Activated T-helper 9 cell treated with anti-CD3 and anti-CD28 coated beads, Interleukin-2, amount 50 U/mL, for 16 hours (primary cell): Measurements from ENCODE around the gene MMP19.
"Not testable (repeated sequence)": the region's sequence is repeated elsewhere in the genome, so short reads cannot be mapped to it uniquely, and the experiment has no call there.

Experiments used
- DNase-seq: peaks from one replicate; pipeline ENCODE4 v3.0.0-alpha.2; 2020; ENCODE audit warnings: low read depth

MMP19 gene

GRCh38 chr12:55843431-55843830, 695 bp upstream of the MMP19 start:
- no peak for DNase-seq

GRCh38 chr12:55840581-55841351, 2.0 kb downstream of the MMP19 start:
- no peak for DNase-seq

GRCh38 chr12:55839345-55840140, 3.2 kb downstream of the MMP19 start:
- no peak for DNase-seq

- no peak for DNase-seq
Observed at GRCh38 chr12:55838361-55838760, 4.4 kb downstream of the MMP19 start.

GRCh38 chr12:55834400-55834799, 8.3 kb downstream of the MMP19 start:
- DNase-seq, result not testable (repeated sequence)

GRCh38 chr12:55833056-55833455, 9.7 kb downstream of the MMP19 start:
- no peak for DNase-seq

- DNase-seq, result no peak
Observed at GRCh38 chr12:55831447-55831815, 11.3 kb downstream of the MMP19 start.

- no peak for DNase-seq
Observed at GRCh38 chr12:55830601-55831446, 11.9 kb downstream of the MMP19 start.

GRCh38 chr12:55829967-55830600, 12.7 kb downstream of the MMP19 start:
- no peak for DNase-seq

- no peak for DNase-seq
Observed at GRCh38 chr12:55828357-55828756, 14.4 kb downstream of the MMP19 start.

GRCh38 chr12:55827806-55828205, 14.9 kb downstream of the MMP19 start:
- no peak for DNase-seq

- no peak for DNase-seq
Observed at GRCh38 chr12:55824726-55825125, 18.0 kb downstream of the MMP19 start.

- DNase-seq, result no peak
Observed at GRCh38 chr12:55823419-55823818, 19.3 kb downstream of the MMP19 start.

- no peak for DNase-seq
Observed at GRCh38 chr12:55822228-55822627, 20.5 kb downstream of the MMP19 start.

- no peak for DNase-seq
Observed at GRCh38 chr12:55820679-55821078, 22.1 kb downstream of the MMP19 start.

- DNase-seq, result no peak
Observed at GRCh38 chr12:55818886-55819285, 23.9 kb downstream of the MMP19 start.

- no peak for DNase-seq
Observed at GRCh38 chr12:55818140-55818728, 24.5 kb downstream of the MMP19 start.

- DNase-seq, result peak; percentile 91
Observed at GRCh38 chr12:55817345-55818139, 25.2 kb downstream of the MMP19 start, which contains the start of the genes ORMDL2 and SARNP. Gene ORMDL2, plus strand, starts transcription at chr12:55818041. Its CDS starts 959 bp downstream, at chr12:55819000. Gene SARNP, minus strand, starts transcription at chr12:55817724. Its CDS starts 23 bp downstream, at chr12:55817701.

- no peak for DNase-seq
Observed at GRCh38 chr12:55816881-55817344, 25.8 kb downstream of the MMP19 start.

GRCh38 chr12:55815473-55815872, 27.3 kb downstream of the MMP19 start:
- no peak for DNase-seq
